Measurements from ENCODE around the gene WDR62.

The WDR62 gene

GRCh38 chr19:36049080-36049698 is 5.5 kb upstream of the WDR62 start:
- CTCF ChIA-PET: no interaction called here
- POLR2A ChIA-PET (ENCODE audit: low non-redundant PET): interaction anchor here (0.7 kb wide), 1 partner anchor 809 kb away, joined by 10 read pairs; no protein-coding TSS in a partner anchor
- TF ChIP-seq CTCF (conservative IDR thresholded peaks at IDR 0.05; ENCODE audit: low read depth): no peak
- peak; percentile 48 for DNase-seq (ENCODE audit: low spot score)
- peak overlapping the region; percentile 82 for H3K27ac ChIP-seq

GRCh38 chr19:36051236-36051635 is 3.5 kb upstream of the WDR62 start:
- H3K27ac ChIP-seq: peak overlapping the region; percentile 28; the same call in 1 of the 2 replicates
- no peak for TF ChIP-seq CTCF (conservative IDR thresholded peaks at IDR 0.05; ENCODE audit: low read depth)
- no peak for DNase-seq (ENCODE audit: low spot score)
- CTCF ChIA-PET: no interaction called here
- POLR2A ChIA-PET (ENCODE audit: low non-redundant PET): no interaction called here

GRCh38 chr19:36051637-36052036 is 3.1 kb upstream of the WDR62 start:
- H3K27ac ChIP-seq: peak overlapping the region; percentile 28; the same call in 1 of the 2 replicates
- CTCF ChIA-PET: no interaction called here
- no peak for TF ChIP-seq CTCF (conservative IDR thresholded peaks at IDR 0.05; ENCODE audit: low read depth)
- POLR2A ChIA-PET (ENCODE audit: low non-redundant PET): no interaction called here
- DNase-seq (ENCODE audit: low spot score): no peak

- POLR2A ChIA-PET (ENCODE audit: low non-redundant PET): interaction anchor here (0.5 to 0.8 kb wide), 3 partner anchors 46 to 735 kb away, joined by 3 to 5 read pairs (median 3); partner anchors contain the start of gene SYNE4
- peak; percentile 99 for DNase-seq (ENCODE audit: low spot score)
- CTCF ChIA-PET: no interaction called here
- H3K27ac ChIP-seq: peak within 1 kb of the TSS; percentile 99
- peak; percentile 37 for TF ChIP-seq CTCF (conservative IDR thresholded peaks at IDR 0.05; ENCODE audit: low read depth)
Observed at GRCh38 chr19:36054119-36054732, 471 bp upstream of the WDR62 start, which contains the start of gene THAP8. TSS of gene THAP8 (minus strand) at chr19:36054285. CDS start at chr19:36054217, 68 bp downstream.

DNA sequence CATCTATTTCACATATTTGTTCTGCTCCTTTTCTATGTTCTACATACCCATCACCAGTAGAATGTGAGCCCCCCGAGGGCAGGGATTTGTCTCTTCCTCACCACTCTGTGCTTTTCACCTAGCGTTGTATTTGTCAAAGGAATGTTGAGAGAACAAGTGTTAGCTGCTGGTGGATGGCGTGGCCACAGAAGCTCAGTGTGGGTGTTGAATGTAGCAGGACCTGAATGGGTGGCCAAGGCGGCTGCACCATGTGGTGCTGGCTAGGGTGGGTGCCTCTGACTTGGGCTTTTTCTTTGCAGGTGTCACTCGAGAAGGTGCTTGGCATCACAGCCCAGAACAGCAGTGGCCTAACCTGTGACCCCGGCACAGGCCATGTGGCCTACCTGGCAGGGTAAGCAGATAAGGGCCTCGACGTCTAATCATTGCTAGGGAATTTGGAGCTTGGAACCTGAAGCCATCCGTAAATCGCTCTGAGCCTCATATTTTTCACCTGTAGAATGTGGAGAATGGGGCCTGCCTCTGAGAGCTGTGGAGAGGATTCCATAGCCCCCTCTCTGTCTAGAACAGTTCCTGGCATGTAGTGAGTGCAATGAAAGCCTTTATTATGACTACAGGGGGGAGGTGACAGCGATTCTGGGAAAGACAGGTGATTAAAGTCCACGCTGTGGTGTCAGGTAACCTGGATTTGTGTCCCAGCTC is 3.9 kb downstream of the WDR62 start:
- POLR2A ChIA-PET (ENCODE audit: low non-redundant PET): no interaction called here

More for the DNA sequence above, 3.9 kb downstream of the WDR62 start:
- H3K27ac ChIP-seq: no peak overlapping the region
- DNase-seq (ENCODE audit: low spot score): no peak
- TF ChIP-seq CTCF (conservative IDR thresholded peaks at IDR 0.05; ENCODE audit: low read depth): no peak
- CTCF ChIA-PET: interaction anchor here (0.6 kb wide), 1 partner anchor 467 kb away, joined by 4 read pairs; no protein-coding TSS in a partner anchor
